ENCODE measurements around the gene MYO1D. TPM values are rescaled to one million over a fixed set of nuclear protein-coding genes. Genes with fewer than 3 reads are reported as not detected.

Gene MYO1D
- total RNA-seq, 2 experiments from 2014 or later = 0.09 to 0.89 TPM

DNA sequence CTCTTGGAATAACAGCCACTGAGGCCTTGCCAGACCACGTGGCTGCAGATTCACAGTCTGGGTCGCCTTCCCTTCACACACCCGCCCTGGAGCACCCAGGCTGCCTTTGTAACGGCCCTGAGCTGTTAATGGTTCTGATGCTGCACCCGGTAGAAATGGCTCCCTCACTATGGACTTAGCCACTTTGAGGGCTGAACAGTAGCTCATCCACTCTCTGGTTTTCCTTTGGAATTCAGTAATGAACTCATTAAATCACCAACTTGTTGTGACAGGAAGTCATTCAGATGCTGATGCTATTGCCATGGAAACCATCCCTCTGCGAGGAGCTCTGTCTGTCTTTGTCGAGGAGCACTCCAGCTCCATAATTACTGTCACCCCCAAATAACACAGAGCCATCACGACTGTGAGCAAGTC lies 330.9 kb downstream of the MYO1D start:
- no peaks in the 10 kb centered on the region for H3K9me2 ChIP-seq (ENCODE audit: insufficient read depth, low read length)
- no peak overlapping the region for H2AFZ ChIP-seq (ENCODE audit: low read length)
- no peaks in the 10 kb centered on the region for H3K36me3 ChIP-seq (ENCODE audit: insufficient read depth, low read length)
- ChIA-PET POLR2A (interaction anchor here (0.6 to 1.5 kb wide), 5 partner anchors 11 to 93 kb away, joined by 3 to 7 read pairs (median 4); no protein-coding TSS in a partner anchor), CTCF (ENCODE audit: unreplicated experiment) (no interaction called here)
- H3K9me3 ChIP-seq (ENCODE audit: low read length) = no peaks in the 10 kb centered on the region
- intact Hi-C loops (cut with micrococcal nuclease; ENCODE audit: unreplicated experiment) = no loop called here
- no peak overlapping the region for H3K4me3 ChIP-seq (ENCODE audit: low read depth, low read length, poor library complexity, severe bottlenecking)
- no peaks in the 10 kb centered on the region for H3K79me2 ChIP-seq (ENCODE audit: insufficient read depth, low read depth, low read length)
- no peaks in the 10 kb centered on the region for H4K20me1 ChIP-seq (ENCODE audit: insufficient read depth, low read length)
- BruUV-seq (replicated peaks) = no TSS peak
- no peaks in the 10 kb centered on the region for H3K4me1 ChIP-seq (ENCODE audit: insufficient read depth, low read length, poor library complexity, severe bottlenecking)
- DNase-seq (ENCODE audit: low spot score) = no peak
- H3K27ac ChIP-seq (ENCODE audit: low read depth, low read length, poor library complexity, severe bottlenecking) = no peak overlapping the region
- H3K4me2 ChIP-seq (ENCODE audit: low read length) = no peak overlapping the region
- TF ChIP-seq EZH2phosphoT487 (IDR thresholded peaks at IDR 0.05; ENCODE audit: borderline replicate concordance, low read depth, low read length) = no peak
- TF ChIP-seq, protein P1, sequence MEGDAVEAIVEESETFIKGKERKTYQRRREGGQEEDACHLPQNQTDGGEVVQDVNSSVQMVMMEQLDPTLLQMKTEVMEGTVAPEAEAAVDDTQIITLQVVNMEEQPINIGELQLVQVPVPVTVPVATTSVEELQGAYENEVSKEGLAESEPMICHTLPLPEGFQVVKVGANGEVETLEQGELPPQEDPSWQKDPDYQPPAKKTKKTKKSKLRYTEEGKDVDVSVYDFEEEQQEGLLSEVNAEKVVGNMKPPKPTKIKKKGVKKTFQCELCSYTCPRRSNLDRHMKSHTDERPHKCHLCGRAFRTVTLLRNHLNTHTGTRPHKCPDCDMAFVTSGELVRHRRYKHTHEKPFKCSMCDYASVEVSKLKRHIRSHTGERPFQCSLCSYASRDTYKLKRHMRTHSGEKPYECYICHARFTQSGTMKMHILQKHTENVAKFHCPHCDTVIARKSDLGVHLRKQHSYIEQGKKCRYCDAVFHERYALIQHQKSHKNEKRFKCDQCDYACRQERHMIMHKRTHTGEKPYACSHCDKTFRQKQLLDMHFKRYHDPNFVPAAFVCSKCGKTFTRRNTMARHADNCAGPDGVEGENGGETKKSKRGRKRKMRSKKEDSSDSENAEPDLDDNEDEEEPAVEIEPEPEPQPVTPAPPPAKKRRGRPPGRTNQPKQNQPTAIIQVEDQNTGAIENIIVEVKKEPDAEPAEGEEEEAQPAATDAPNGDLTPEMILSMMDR (conservative IDR thresholded peaks at IDR 0.05; ENCODE audit: low read length) = no peak

DNA sequence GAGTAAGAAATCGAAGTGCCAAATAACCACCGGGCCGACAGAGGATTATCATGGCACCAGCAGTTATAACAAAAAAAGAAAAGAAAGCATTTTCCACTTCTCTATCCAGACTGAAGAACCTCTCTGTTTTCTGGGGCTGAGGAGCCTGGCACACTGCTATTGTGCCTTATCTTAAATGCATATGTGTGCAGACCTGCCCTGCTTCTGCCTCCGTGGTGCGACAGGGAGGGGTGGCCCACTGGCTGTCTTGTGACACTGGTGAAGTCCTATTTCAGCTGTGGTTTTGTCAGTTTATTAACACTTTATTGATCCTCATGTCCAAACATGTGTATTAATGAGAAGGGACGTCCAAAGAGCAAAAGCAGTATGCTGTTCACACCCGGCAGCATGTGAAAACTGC lies 334.7 kb downstream of the MYO1D start:
- TF ChIP-seq, protein P1 (conservative IDR thresholded peaks at IDR 0.05; ENCODE audit: low read length) = no peak
- no peak for TF ChIP-seq EZH2phosphoT487 (IDR thresholded peaks at IDR 0.05; ENCODE audit: borderline replicate concordance, low read depth, low read length)
- H3K4me2 ChIP-seq (ENCODE audit: low read length) = no peak overlapping the region
- H3K4me3 ChIP-seq (ENCODE audit: low read depth, low read length, poor library complexity, severe bottlenecking) = no peak overlapping the region
- H2AFZ ChIP-seq (ENCODE audit: low read length) = no peak overlapping the region
- no peaks in the 10 kb centered on the region for H3K9me2 ChIP-seq (ENCODE audit: insufficient read depth, low read length)
- no peak for DNase-seq (ENCODE audit: low spot score)
- H4K20me1 ChIP-seq (ENCODE audit: insufficient read depth, low read length) = no peaks in the 10 kb centered on the region
- ChIA-PET POLR2A (interaction anchor here (1.0 kb wide), 1 partner anchor 8 kb away, joined by 3 read pairs; no protein-coding TSS in a partner anchor), CTCF (ENCODE audit: unreplicated experiment) (no interaction called here)
- H3K4me1 ChIP-seq (ENCODE audit: insufficient read depth, low read length, poor library complexity, severe bottlenecking) = no peaks in the 10 kb centered on the region
- no peak overlapping the region for H3K27ac ChIP-seq (ENCODE audit: low read depth, low read length, poor library complexity, severe bottlenecking)
- intact Hi-C loops (cut with micrococcal nuclease; ENCODE audit: unreplicated experiment) = no loop called here
- H3K9me3 ChIP-seq (ENCODE audit: low read length) = no peaks in the 10 kb centered on the region
- no TSS peak for BruUV-seq (replicated peaks)
- no peaks in the 10 kb centered on the region for H3K36me3 ChIP-seq (ENCODE audit: insufficient read depth, low read length)
- no peaks in the 10 kb centered on the region for H3K79me2 ChIP-seq (ENCODE audit: insufficient read depth, low read depth, low read length)

DNA sequence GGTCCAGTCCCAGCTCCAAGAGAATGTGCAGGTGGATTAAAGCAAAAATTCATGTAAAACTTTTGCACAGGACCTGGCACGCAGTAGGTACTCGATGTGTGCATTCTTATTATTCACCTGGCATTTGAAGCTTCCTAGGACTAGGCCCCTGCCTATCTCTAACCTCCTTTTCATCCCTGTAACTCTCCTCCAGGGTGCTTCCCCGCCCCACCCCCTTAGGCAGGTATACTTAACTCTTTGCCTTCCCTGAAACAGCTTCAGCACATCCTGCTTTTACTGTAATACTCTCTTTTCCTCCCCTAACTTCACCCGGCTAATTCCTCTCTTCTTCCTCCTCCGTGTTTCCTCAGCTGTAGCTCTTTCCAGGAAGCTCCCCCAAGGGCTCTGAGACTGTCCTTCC lies 335.3 kb downstream of the MYO1D start:
- no peak for DNase-seq (ENCODE audit: low spot score)
- Histone ChIP-seq H3K4me2 (ENCODE audit: low read length) (no peak overlapping the region), H3K9me2 (ENCODE audit: insufficient read depth, low read length) (no peaks in the 10 kb centered on the region), H3K4me3 (ENCODE audit: low read depth, low read length, poor library complexity, severe bottlenecking) (no peak overlapping the region), H3K36me3 (ENCODE audit: insufficient read depth, low read length) (no peaks in the 10 kb centered on the region), H4K20me1 (ENCODE audit: insufficient read depth, low read length) (no peaks in the 10 kb centered on the region), H2AFZ (ENCODE audit: low read length) (no peak overlapping the region), H3K9me3 (ENCODE audit: low read length) (no peaks in the 10 kb centered on the region), H3K79me2 (ENCODE audit: insufficient read depth, low read depth, low read length) (no peaks in the 10 kb centered on the region), H3K4me1 (ENCODE audit: insufficient read depth, low read length, poor library complexity, severe bottlenecking) (no peaks in the 10 kb centered on the region), H3K27ac (ENCODE audit: low read depth, low read length, poor library complexity, severe bottlenecking) (no peak overlapping the region)
- intact Hi-C loops (cut with micrococcal nuclease; ENCODE audit: unreplicated experiment) = no loop called here
- BruUV-seq (replicated peaks) = no TSS peak
- ChIA-PET POLR2A (interaction anchor here (1.0 to 1.6 kb wide), 2 partner anchors 9 to 17 kb away, joined by 3 to 5 read pairs; no protein-coding TSS in a partner anchor), CTCF (ENCODE audit: unreplicated experiment) (no interaction called here)
- TF ChIP-seq, protein P1 (conservative IDR thresholded peaks at IDR 0.05; ENCODE audit: low read length) = no peak
- TF ChIP-seq EZH2phosphoT487 (IDR thresholded peaks at IDR 0.05; ENCODE audit: borderline replicate concordance, low read depth, low read length) = no peak
